Small intestine (tissue), 7 donors: ENCODE data around the gene ZNF273. TPM values are rescaled to one million over a fixed set of nuclear protein-coding genes. Genes with fewer than 3 reads are reported as not detected.
"Not testable (repeated sequence)": the region's sequence is repeated elsewhere in the genome, so short reads cannot be mapped to it uniquely, and the experiment has no call there.

Experiments
- DNase-seq, 2 donors: peaks; one replicate each; pipeline versions ENCODE4 v3.0.0 to v3.0.0-alpha.2; 2013
- FAIRE-seq: peaks from 2 replicates; lab custom pipeline; 2012; peaks lifted over from hg19 to GRCh38; lab: Jason Lieb, UNC
- H3K27ac ChIP-seq, 3 donors: one replicate each; pipeline ENCODE4 v1.5.1; 2013; ENCODE audit warnings: low read length in 2 of 3, mild to moderate bottlenecking in 2 of 3, control low read depth in 1 of 3, inconsistent platforms in 1 of 3, low read depth in 1 of 3, moderate library complexity in 1 of 3
- H3K27me3 ChIP-seq, 3 donors: one replicate each; pipeline ENCODE4 v1.6.1; 2013; ENCODE audit warnings: low read length in 3 of 3, inconsistent platforms in 1 of 3; ENCODE audit not compliant: control insufficient read depth in 3 of 3, insufficient read depth in 3 of 3
- H3K36me3 ChIP-seq, 3 donors: one replicate each; pipeline ENCODE4 v1.6.1; 2013; ENCODE audit warnings: low read length in 3 of 3, inconsistent platforms in 1 of 3, low read depth in 1 of 3, mild to moderate bottlenecking in 1 of 3, moderate library complexity in 1 of 3; ENCODE audit not compliant: control insufficient read depth in 3 of 3, insufficient read depth in 2 of 3
- H3K4me1 ChIP-seq, 3 donors: one replicate each; pipeline ENCODE4 v1.6.1; 2013; ENCODE audit warnings: low read length in 2 of 3, inconsistent platforms in 1 of 3, low read depth in 1 of 3, mild to moderate bottlenecking in 1 of 3, moderate library complexity in 1 of 3; ENCODE audit not compliant: control insufficient read depth in 3 of 3, insufficient read depth in 2 of 3
- H3K4me3 ChIP-seq, 3 donors: one replicate each; pipeline ENCODE4 v1.5.1; 2013; ENCODE audit warnings: low read length in 3 of 3, control low read depth in 1 of 3, inconsistent platforms in 1 of 3, low read depth in 1 of 3, mild to moderate bottlenecking in 1 of 3, moderate library complexity in 1 of 3
- H3K9me3 ChIP-seq, 2 donors: one replicate each; pipeline ENCODE4 v1.6.1; 2013; ENCODE audit warnings: low read depth in 1 of 2, low read length in 1 of 2; ENCODE audit not compliant: control insufficient read depth in 2 of 2, insufficient read depth in 1 of 2
- WGBS, 3 donors: extraction: QIAGEN DNeasy Blood & Tissue Kit; methylation state at CpG; one replicate each; pipeline ENCODE4 v1.1.7; 2013; 5-methylcytosine and 5-hydroxymethylcytosine counted together
- polyA plus RNA-seq, 4 donors: library from polyadenylated mRNA; stranded (reverse) in 3 of 4; unstranded in 1 of 4; fragments of 200-250 nt in 3 of 4; fragments of 120-200 nt in 1 of 4; gene quantifications; one replicate each; pipeline versions ENCODE4 v1.2.1 to v1.2.3, GENCODE V29; 2013
- donor health status: healthy with polysubstance abuse.
- donor health status: control.
- donor health status: control.
- donor health status: Bipolar disorder and iron deficiency.
- donor health status: healthy.

Gene ZNF273
- polyA plus RNA-seq, 4 donors, result 0.27 to 6.3 (median 2.1) TPM

DNA sequence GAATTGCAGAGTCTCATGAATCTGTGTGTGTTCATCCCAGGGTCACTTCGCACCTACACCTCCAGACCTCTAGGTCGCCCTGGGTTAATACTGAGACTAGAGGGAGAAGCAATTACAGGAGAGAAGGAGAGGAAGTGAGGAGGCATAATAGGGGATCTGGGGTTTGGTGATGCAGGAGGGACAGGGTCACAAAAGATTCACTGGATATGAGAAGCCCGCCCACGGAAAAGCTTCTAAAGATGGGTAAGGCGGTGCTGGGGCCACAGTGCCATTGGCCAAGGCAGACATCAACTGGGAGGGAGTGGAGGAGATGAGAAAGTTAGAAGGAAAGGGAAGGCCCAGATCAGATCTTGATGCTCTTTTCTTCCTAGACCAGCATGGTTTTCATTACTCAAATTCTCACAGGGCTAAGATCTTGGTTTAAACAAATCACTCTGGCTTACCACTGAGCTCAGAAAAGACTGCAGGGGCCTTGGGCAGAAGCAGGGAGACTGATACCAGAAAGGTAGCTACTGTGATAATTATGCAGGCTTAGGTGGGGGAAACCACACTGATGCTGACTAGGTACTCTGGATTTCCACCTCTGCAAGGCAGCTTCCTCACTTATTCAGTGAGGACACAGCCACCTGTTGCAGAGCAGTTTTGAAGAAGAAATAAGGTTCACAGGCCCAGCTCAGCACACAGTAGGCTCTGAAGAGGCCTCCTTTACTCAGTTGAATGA lies 17.4 kb upstream of the ZNF273 start:
- H3K4me3 ChIP-seq, result no peak overlapping the region
- no peaks in the 10 kb centered on the region for H3K36me3 ChIP-seq
- WGBS, 3 donors, result 85 to 91% (median 87%) methylated on average over 5 of the region's 5 CpGs
- no peak overlapping the region for H3K27ac ChIP-seq
- H3K9me3 ChIP-seq, result peaks cover 0 to 29% of the 10 kb centered on the region in 2 donors
- DNase-seq (no peak), FAIRE-seq (no peak)
- peaks cover 0 to 67% (median 15%) of the 10 kb centered on the region in 3 donors for H3K27me3 ChIP-seq
- no peaks in the 10 kb centered on the region for H3K4me1 ChIP-seq

DNA sequence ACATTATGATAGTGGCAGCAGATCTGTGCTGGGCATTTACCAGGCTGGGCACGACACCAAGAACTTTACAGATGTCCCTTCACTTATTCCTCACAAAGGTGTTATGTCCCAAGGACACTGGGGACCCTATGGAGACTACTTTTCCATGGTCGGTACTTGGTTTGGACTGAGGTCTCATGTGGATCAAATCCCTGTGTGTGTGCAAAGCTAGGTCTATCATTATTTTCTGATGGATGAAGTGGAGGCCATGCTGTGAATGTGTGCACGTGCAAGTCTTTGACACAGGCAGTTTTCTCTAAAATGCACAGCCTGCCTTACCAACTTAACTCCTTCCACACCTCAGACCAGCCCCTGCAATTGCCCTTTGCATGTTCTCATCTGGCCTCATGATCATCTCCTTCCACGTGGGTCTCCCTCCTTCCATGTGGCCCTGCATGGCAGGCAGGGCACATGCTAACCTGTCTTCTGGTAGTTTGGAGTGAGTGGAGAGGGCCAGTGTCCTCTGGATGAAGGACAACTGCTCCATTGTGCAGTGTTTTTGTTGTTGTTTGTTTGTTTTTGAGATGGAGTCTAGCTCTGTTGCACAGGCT lies 16.0 kb upstream of the ZNF273 start:
- Histone ChIP-seq H3K4me3 (no peak overlapping the region), H3K36me3 (no peaks in the 10 kb centered on the region), H3K27me3 (peaks cover 0 to 65% (median 15%) of the 10 kb centered on the region in 3 donors), H3K27ac (no peak overlapping the region), H3K9me3 (peaks cover 0 to 16% of the 10 kb centered on the region in 2 donors), H3K4me1 (no peaks in the 10 kb centered on the region)
- no peak for FAIRE-seq
- 69 to 79% (median 74%) methylated on average over 4 of the region's 4 CpGs for WGBS, 3 donors
- no peak for DNase-seq

DNA sequence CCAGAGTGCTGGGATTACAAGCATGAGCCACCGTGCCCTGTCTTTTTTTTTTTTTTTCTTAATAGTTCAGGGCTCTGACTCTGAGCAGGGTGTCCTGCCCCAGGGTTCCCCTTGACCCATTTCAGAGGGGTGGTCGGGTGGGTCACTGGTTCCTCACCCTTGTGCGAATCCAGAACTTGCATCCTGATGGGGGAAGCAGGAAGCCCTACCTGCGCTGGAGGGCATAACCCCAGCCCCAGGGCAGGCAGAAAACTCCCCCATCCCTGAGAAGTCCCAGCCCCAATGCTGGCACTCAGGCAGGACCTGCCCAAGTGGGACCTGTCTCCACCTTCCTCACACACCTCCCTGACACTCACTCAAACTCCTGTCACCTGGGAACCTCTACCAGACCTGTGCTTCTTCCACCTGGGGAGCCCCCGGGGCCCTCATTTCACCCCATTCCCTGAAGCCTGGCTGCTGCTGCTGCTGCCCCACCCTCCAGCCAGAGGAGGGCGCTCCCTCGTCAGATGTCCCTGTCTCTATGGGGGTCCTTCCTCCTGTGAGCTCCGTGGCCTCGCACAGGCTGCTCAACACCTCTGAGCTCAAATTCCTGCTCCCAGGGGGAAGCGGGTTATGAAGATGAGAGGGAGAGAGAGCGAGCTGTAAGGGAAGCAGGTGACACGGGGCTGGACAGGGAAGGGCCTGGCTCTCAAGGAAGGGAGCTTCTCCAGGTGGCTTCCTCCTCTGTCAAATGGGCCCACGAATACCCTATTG lies 15.1 kb upstream of the ZNF273 start:
- Histone ChIP-seq H3K4me3 (peak overlapping the region in 2 of 3 donors; percentile 34 to 48), H3K36me3 (no peaks in the 10 kb centered on the region), H3K9me3 (peaks cover 0 to 8% of the 10 kb centered on the region in 2 donors), H3K27ac (no peak overlapping the region), H3K4me1 (no peaks in the 10 kb centered on the region), H3K27me3 (peaks cover 0 to 62% (median 11%) of the 10 kb centered on the region in 3 donors)
- 15 to 18% (median 17%) methylated on average over 12 to 13 of the region's 13 CpGs for WGBS, 3 donors
- no peak for FAIRE-seq
- peak; percentile 16 to 55 for DNase-seq

DNA sequence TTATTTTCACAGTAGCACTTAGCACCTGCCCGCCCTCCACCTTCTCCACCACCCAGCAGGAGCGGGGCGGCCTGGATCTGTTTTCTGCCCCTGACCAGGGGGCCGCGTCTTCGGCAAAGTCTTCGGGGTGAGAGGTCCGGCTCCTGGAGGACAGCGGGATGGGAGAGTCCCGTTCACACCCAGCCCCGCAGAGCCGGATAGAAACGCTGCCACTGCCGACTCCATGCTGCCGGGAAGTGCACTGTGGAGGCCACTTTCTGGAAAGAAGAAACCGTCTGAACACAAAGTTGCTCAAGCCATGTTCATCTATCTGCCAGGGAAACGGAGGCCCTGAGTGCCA lies 14.5 kb upstream of the ZNF273 start:
- Histone ChIP-seq H3K4me3 (peak overlapping the region; percentile 34 to 48 (median 43)), H3K27me3 (peaks cover 0 to 56% (median 10%) of the 10 kb centered on the region in 3 donors), H3K9me3 (peaks cover 0 to 2% of the 10 kb centered on the region in 2 donors), H3K4me1 (no peaks in the 10 kb centered on the region), H3K36me3 (no peaks in the 10 kb centered on the region), H3K27ac (no peak overlapping the region)
- WGBS, 3 donors, result 3 to 7% (median 6%) methylated on average over 17 of the region's 17 CpGs
- DNase-seq, result peak in 1 of 2 donors; percentile 5
- no peak for FAIRE-seq

DNA sequence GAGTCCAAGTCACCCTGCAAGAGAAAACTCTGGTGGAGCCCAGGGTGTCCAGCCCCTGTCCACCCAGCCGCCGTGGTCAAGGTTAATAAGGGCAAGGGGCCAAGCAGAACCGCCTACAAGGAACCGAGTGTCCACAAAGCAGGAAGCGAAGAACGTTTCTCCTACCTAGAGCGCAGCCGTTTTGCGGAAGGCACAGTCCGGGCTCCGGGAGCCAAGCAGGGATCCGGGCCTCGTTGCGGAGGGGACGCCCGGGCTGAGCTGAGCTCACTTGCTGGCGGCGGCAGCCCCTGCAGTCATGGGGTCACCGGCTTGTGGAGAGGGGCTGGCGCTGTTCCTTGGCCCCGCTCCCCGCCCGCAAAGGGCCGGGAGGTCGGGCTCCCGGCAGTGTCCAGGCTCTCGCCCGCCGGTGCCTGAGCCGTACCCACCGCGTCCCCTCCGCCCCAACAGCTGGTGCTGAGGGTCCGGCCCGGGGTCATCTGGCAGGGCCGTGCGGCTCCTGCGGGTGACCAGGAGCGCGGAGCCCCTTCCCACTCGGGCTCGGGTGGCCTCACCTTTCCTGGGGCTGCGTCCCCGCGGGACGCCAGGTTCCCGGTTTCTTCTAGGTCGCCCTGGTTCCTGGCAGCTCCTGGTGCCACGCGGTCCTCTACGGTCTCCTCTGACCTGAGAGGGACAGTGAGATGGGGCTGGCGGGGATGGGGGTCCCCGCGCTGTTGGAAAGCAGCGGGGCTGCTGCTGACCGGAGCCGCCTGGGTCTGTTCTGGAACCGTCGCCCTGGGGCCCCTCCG lies 14.0 kb upstream of the ZNF273 start:
- Histone ChIP-seq H3K27ac (no peak overlapping the region), H3K4me3 (peak overlapping the region; percentile 34 to 48 (median 43)), H3K4me1 (no peaks in the 10 kb centered on the region), H3K9me3 (no peaks in the 10 kb centered on the region), H3K27me3 (peaks cover 0 to 50% (median 7%) of the 10 kb centered on the region in 3 donors), H3K36me3 (no peaks in the 10 kb centered on the region)
- 3 to 6% (median 4%) methylated on average over 52 to 60 of the region's 60 CpGs for WGBS, 3 donors
- FAIRE-seq, result no peak
- peak; percentile 19 to 55 for DNase-seq

DNA sequence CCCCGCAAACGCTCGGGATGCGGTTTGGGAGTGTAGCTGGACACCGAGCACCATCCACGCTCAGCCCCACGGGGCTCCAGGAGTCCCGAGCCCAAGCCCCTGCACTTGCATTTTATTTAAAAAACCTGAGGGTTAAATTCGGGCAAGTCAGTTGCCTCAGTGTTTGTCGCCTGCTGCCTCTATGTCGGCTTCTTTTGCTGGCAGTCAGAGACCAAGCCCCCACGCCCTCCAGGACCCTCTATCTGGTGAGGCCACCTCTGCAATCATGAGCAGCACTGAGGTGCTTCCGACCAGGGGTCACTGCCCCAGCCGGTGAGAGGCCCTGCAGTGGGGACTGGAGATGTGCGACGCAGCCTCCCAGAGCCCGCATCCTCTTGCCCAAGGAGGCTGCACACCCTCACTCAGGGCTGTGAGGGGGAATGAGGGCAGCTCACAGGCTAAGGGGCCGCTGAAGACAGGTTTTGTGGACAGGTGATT lies 13.3 kb upstream of the ZNF273 start:
- no peaks in the 10 kb centered on the region for H3K4me1 ChIP-seq
- peak overlapping the region in 1 of 3 donors; percentile 43 for H3K4me3 ChIP-seq
- DNase-seq (peak in 1 of 2 donors; percentile 23), FAIRE-seq (no peak)
- H3K36me3 ChIP-seq, result no peaks in the 10 kb centered on the region
- H3K9me3 ChIP-seq, result no peaks in the 10 kb centered on the region
- H3K27me3 ChIP-seq, result peaks cover 0 to 46% (median 7%) of the 10 kb centered on the region in 3 donors
- H3K27ac ChIP-seq, result no peak overlapping the region
- 19 to 26% (median 24%) methylated on average over 18 of the region's 18 CpGs for WGBS, 3 donors

DNA sequence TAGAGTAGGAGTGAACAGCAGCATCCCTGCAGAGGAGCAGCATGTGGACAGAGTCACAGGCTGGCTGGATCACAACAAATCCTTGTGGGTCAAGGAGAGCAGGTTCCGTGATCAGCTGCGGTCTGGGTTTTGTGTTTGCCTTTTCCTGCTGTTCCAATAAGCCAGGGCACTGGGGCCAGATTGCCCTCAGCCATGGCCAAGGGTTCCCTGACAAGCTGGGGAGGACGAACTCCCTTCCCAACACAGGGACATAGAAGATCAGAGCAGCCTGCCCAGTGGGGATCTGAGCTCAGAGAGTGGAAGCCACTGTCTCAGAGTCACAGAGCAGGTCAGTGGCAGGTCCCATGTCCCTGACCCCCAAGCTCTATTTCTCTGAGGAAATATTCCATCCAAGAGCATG lies 12.8 kb upstream of the ZNF273 start:
- not testable (repeated sequence) for H3K4me3 ChIP-seq, H3K9me3 ChIP-seq, DNase-seq, FAIRE-seq, H3K4me1 ChIP-seq, H3K36me3 ChIP-seq, H3K27ac ChIP-seq
- WGBS, 3 donors, result 49 to 76% (median 64%) methylated on average over 3 of the region's 3 CpGs
- H3K27me3 ChIP-seq, result peaks cover 0 to 46% (median 7%) of the 10 kb centered on the region in 3 donors
